NCI-H2171 (cell line): Measurements from ENCODE around the gene RASL10A.

Source experiments
- DNase-seq: peaks from one replicate; lab custom pipeline; 2025; lab: John Stamatoyannopoulos, UW

RASL10A gene

DNA sequence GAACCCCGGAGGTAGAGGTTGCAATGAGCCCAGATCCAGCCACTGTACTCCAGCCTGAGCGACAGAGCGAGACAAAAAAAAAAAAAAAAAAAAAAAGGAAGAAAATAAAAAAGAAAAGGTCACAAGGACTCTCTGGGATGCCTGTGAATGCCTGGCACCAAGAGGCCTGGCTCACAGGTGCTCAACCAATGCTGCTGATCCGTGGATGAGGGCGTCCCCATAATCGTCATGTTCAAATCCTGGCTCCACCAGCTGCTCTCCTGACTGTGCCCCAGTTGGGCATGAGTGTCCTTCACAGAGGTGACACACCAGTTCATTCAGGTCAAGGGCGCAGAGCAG lies 9.7 kb downstream of the RASL10A start:
- no peak for DNase-seq

GRCh38 chr22:29302681-29303465 lies 12.6 kb downstream of the RASL10A start:
- DNase-seq = no peak

- DNase-seq = no peak
These were observed 13.2 kb downstream of the RASL10A start for GRCh38 chr22:29302402-29302680.

DNA sequence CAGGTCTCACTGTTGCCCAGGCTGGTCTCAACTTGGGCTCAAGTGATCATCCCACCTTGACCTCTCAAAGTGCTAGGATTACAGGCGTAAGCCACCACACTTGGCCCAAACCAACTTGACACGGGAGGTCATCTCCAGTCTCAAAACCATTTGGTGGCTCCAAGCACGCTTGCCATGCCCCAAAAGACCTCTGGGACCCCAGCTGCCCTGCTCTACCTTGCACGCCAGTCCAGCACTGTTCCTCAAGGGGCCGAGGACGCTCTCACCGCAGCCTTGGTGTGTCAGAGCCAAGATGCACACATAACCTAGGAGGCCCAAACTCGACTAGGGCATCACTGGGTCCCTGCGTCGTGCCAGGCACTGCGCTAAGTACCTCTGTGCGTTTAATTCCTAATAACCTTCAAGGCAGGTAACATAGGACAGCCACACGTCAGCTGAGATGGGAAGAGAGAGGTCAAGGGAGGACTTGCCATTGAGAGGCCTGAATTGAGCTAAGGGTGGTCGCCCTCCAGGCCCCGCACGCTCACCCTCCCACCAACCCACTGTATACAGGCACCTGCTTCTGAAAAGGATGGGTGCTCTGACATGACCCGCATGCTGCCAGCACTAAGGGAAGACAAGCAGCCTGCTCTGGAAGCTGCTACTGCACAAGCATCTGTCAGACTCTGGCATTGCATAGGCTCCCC lies 13.6 kb downstream of the RASL10A start:
- no peak for DNase-seq

GRCh38 chr22:29300807-29301601 lies 14.5 kb downstream of the RASL10A start:
- DNase-seq = no peak

DNA sequence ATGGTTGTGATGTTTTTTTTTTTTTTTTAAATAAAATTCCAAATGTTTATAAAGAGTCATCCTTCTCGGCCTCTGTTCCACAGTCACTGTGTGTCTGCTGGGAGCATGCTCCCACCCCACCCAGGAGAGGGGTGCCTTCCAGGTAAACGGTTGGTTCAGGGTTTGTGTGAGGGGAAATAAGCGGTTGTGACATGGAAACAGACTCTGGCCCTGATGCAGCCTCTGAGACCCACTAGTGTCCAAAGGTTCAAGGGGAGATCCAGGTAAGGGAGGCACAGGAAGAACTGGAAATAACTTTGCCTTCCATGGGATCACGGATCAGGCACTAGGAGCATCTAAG lies 15.1 kb downstream of the RASL10A start:
- no peak for DNase-seq

- DNase-seq = no peak
These were observed 16.2 kb downstream of the RASL10A start for GRCh38 chr22:29299136-29299900.

- no peak for DNase-seq
These were observed 16.9 kb downstream of the RASL10A start for GRCh38 chr22:29298641-29299040.

DNA sequence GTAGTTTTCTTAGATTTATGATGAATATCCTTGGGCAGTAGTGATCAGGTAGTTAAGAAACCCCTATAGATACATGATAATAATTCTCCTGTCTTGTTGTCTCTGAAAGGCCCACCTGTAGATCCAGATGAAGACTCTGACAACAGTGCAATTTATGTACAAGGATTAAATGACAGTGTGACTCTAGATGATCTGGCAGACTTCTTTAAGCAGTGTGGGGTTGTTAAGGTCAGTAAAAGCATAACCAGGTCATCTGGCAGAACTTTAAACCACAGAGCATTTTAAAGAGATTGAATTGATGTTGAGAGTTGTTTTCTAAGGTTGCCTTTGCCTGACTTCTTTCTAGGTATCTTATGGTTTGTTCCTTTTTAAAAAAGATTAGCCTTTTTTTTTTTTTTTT lies 23.1 kb downstream of the RASL10A start:
- no peak for DNase-seq

GRCh38 chr22:29291215-29291614 lies 24.3 kb downstream of the RASL10A start:
- DNase-seq = no peak

DNA sequence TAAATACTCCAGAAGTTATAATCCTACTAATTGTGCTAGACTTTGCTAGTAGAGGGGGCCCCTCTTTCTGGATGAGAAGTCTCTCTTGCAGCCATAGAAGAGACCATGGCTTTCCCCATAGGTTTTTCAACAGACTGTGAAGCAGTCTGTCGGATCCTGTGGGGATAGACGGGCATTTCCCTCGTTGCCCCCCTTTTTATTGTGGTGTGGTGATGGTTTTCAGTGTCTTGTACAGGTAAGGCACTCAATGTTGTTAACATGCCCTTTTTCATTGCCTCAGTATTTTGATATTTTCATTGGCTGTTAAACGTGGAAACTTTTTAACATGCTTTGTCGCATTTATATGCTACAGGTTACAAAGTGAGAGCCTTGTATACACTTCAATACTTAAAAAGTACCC lies 25.4 kb downstream of the RASL10A start:
- DNase-seq = no peak

DNA sequence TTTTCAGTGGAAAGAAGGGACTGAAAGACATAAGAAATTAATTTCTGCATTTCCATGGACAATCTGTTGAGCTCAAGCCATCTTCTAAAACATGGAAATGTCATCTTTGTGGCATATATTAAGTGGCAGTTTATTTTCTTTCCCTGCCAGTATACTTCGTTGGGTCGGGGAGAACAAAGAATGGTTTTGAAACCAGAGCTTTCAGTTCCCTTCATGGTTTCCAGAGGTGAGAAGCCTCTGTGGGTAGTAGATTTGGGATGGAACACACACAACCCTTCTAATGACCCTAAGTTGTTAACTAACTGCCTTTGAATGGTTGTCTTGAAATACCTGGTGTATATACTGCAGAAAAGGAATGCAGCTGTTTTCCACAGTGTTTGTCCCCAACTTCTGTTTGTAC lies 26.7 kb downstream of the RASL10A start:
- no peak for DNase-seq

DNA sequence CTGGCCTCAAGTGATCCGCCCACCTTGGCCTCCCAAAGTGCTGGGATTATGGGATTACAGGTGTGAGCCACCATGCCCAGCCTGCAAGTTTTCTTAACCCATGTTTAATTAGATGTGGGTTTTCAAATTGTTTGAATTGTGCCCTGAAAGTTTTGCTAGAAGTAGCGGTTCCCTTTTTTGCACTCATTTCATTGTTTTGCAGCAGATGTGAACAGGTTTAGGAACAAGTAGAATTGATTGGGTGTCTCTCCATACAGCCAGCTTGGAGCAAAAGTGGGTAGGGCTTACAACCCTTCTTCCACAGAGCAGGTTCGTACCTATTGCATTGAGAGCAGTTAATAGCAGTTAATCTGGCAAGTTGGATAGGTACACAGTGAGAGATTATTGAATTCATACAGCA lies 31.3 kb downstream of the RASL10A start:
- DNase-seq = no peak

DNA sequence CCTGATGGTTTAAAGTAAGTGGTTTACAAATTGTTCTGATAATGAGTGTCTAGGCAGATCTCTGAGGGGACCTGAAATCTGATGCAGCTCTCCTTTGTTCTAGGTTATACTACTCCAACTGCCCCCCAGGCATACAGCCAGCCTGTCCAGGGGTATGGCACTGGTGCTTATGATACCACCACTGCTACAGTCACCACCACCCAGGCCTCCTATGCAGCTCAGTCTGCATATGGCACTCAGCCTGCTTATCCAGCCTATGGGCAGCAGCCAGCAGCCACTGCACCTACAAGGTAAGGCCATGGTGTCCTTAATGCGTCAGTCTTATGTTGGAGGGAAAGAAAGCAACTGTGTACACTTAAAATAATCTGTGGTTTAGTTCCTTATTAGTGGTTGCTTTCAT lies 37.6 kb downstream of the RASL10A start:
- no peak for DNase-seq

GRCh38 chr22:29275819-29276565 lies 39.5 kb downstream of the RASL10A start:
- DNase-seq = no peak

DNA sequence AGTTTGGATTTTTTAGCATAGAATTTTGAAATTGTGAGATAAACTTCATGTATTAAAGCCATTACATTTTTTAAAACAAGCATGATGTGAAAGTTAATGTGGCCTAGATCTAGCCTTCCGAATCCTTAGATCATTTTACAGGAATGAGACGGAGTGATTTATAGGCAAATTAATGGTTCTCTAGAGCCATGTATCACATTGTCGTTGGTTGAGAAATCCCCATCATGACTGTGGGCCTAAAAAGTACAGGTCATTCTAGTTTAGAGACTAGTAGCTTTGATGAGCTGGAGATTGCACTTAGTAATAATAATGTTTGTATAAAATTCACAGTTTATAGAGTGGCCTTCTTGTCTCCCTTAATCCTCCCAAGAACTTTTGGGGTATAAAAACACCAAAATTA lies 40.3 kb downstream of the RASL10A start:
- no peak for DNase-seq

DNA sequence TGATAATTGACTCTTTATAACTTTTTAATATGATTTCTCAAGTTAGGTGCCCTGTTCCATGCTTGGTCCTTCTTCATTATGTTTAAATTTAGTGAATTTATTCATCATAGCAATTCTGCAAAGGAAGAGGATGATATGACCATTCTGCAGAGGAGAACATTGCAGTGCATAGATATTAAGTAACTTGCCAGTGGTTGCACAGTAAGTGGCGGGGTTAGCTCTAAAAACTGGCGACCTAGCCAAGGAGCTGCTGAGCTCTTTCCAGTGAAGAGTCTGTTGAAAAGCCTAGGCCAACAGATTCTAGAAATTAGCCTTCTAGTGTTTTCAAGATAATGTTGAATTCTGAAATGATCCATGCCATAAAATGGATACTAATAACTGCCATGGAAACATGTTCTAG lies 42.9 kb downstream of the RASL10A start:
- DNase-seq = no peak

DNA sequence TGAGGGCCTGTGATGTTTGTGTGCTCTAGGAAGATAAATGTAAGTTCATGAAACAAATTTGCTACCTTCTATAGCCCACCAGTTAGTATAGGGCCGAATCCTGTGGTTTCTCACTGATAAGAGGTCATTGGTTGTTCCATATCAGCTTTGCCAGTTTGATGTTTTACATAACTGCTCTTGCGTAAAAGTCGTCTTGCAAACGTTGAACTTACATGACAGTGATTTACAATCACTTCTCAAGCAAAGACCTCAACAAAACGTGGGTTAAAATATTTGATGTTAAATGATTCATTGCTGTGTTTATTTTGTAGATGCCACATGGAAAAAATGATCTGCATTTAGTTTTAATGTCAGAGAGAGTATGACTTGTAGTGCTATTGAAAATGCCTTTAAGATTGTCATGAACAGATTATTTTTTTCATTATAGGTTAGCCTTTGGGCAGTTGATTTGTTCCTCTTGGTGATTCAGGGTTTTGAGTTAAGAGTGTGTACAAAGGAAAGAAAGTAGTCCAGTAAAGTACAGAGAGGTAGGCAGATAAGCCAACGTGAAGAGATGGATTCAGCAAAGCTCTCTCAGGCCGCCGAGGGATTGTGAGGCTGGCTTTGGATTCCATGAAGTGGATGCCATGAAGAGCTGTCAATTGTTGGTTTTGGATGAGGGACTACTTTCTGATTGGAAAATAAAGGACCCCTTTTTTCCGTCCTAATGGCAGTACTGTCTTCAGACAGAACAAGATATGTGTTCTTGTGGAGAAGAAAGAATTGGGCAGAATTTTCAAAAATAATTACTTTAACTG lies 44.8 kb downstream of the RASL10A start:
- DNase-seq = no peak

- no peak for DNase-seq
These were observed 45.6 kb downstream of the RASL10A start for GRCh38 chr22:29269731-29270474.

- no peak for DNase-seq
These were observed 46.3 kb downstream of the RASL10A start for GRCh38 chr22:29269230-29269604.
